Right hindlimb (tissue), 1 donor: ENCODE data around the gene GCGR.

Source experiments
- DNase-seq: peaks from one replicate; pipeline ENCODE4 v3.0.0-alpha.2; 2018

GCGR gene

DNA sequence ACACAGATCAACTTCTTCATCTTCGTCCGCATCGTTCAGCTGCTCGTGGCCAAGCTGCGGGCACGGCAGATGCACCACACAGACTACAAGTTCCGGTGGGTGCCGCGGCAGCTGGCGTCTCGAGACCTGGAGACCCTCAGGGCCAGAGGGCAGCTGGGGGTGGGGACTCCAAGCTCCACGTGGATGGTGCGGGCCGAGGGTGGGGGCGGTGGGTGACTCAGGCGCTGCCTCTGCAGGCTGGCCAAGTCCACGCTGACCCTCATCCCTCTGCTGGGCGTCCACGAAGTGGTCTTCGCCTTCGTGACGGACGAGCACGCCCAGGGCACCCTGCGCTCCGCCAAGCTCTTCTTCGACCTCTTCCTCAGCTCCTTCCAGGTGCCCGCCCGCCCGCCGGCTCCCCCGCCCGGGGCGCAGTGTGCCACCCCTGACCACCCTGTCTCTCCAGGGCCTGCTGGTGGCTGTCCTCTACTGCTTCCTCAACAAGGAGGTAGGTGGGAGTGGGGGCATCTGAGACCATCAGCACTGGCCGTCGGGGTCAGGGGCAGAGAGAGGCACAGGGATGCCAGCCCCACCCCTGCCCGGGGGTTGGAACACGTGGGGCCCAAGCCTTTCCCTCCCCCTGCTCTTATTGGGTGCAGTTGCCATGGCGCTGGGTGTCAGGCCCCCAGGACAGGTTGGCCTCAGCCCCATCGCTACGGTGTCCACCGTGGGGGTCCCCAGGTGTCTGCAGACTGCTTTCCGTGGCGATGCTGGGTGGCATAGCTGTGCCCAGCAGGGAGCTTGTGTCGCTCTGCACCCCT is 8.8 kb downstream of the GCGR start:
- DNase-seq, result no peak

DNA sequence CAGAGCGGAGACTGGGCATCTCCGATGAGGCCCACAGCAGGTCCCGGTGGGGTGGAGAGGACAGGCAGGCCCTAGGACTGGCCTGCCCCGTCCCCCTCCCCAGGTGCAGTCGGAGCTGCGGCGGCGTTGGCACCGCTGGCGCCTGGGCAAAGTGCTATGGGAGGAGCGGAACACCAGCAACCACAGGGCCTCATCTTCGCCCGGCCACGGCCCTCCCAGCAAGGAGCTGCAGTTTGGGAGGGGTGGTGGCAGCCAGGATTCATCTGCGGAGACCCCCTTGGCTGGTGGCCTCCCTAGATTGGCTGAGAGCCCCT is 9.4 kb downstream of the GCGR start:
- DNase-seq, result no peak

GRCh38 chr17:81813861-81814683 is 10.1 kb downstream of the GCGR start:
- no peak for DNase-seq

DNA sequence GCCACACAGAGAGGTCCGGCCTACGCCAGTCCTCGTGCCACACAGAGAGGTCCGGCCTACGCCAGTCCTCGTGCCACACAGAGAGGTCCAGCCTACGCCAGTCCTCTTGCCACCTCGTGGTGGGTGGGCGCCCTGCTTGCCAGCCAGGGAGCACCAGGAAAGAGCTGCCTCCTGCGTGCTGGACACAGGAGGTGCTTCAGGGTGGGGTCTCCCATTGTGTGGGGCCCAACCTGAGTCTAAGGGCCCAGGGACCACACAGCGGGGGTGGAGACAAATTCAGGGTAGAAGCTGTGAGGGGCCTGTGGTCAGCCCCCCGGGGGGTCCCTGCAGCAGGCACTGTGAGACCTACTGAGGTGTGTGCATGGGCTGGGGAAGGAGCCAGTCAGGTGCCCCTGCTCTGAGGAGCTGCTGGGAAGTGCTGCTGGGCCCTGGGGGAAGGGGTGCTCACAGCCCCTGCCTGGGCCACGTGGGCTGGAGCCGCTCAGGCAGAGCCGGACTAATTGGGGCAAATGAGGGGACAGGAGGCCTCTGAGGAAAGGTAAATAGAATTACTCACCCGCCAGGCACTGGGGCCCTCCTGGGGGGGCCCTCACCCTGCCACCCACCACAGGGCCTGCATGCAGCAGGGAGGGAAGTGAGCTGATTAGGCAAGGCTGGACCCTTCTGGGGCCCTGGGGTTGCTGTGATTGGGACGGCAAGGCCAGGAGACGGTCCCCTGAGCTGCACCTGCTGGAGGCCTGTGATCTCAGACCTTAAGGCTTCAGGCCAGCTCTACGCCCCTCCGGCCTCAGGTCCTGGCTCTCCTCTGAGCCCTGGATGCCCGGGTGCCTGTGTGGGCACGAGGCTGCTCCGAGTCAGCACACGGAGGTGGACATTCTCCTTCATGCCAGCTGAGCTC is 11.0 kb downstream of the GCGR start:
- DNase-seq, result no peak

DNA sequence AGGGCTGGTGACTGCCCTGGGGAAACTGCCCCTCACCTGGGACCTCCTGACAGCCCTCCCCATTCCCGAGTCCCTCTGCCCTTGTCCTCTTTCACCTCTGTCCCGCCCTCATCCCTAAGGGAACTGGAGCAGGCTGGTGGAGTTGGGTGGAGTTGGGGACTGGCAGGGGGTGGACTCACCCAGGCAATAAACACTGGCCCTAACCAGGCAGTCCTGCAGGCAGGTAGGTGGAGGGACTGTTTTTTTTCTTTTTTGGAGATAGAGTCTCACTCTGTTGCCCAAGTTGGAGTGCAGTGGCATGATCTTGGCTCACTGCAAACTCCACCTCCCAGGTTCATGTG is 11.7 kb downstream of the GCGR start:
- no peak for DNase-seq

- DNase-seq, result no peak
Measured at GRCh38 chr17:81817758-81818147, 13.8 kb downstream of the GCGR start.

GRCh38 chr17:81819708-81820107 is 15.8 kb downstream of the GCGR start:
- no peak for DNase-seq

DNA sequence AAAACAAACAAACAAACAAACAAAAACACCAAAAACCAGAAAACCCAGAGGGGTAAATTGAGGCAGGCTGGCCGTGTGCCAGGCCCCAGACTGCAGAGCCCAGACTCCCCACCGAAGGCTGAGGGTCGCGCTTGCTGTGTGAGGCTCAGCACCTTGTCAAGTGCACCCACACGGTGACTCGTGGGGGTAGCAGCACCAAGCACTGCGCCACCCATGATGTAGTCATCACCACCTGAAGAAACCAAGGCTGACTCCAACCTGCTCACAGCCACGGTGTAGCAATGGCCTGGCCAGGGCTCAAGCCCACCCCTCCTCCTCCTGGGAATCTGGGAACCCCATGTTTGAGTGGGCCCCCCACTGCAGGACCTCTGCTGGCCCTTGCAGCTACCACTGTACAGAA is 17.2 kb downstream of the GCGR start:
- DNase-seq, result no peak

DNA sequence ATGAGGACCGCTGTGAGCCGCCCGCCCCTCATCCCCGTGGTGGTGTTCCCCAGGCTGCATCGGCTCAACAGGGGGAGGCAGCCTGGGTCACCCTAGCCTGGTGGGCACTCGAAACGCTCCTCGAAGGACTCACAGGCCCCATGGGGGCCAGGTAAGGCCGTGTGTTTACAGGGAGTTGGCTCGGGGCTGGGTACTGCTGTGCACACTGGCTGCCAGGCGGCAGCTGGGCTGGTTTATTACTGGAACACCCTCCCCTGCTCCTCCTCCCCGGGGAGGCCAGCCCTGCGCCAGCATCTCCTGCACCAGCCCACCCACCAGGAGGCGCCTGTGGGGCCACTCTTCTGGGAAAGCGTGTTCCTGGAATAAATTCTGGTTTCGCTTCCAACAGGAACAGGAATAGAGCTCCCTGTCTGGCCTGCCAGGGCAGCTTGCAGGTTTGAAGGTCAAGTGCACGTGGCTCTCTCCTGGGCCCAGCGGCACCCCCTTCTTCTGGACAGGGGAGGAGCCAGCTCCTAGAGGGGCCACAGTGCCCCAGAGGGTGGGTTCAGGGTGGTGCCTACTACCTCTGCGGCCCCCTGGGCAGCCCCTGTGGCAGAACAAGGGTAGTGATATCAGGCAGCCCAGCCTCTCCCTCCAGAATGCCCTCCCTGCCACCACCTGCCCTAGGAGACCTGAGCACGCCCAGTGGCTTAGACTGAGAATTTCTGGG is 17.8 kb downstream of the GCGR start:
- DNase-seq, result peak; percentile 65

DNA sequence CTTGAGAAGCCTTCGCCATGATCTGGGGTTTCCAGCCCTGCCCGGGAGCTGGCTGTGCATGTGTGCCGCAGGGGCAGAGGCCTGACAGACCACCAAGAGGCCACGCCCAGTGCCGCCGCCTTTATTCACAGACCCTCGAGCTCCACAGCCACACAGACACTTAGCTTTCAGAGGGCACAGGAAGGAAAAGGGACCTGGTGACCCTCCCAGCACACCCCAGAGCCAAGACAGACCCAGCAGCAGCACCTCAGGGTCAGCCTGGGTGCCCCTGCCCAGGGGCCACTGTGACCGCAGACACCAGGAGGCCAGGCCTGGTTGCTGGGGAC is 18.3 kb downstream of the GCGR start:
- no peak for DNase-seq

GRCh38 chr17:81822996-81823819 is 19.3 kb downstream of the GCGR start:
- DNase-seq, result no peak

GRCh38 chr17:81823820-81824550 is 20.0 kb downstream of the GCGR start:
- DNase-seq, result no peak

DNA sequence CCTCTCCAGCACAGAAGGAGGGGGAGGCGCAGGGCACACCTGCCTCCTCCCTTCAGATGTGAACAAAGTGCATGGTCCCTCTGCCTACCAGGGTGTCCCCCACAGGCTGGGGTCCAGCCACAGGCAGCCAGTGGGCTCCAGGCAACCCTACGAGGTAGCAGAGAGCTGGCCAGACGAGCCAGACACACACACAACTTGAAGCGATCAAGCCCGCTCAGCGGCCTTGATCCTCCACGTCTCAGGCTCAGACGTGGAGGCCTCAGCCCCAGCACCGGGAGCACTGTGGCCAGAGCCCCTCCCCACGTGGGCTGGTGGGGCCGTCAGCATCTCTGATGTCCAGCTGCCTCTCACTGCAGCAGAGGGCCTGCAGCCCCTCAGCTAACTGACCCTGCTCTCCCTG is 20.6 kb downstream of the GCGR start:
- DNase-seq, result no peak

DNA sequence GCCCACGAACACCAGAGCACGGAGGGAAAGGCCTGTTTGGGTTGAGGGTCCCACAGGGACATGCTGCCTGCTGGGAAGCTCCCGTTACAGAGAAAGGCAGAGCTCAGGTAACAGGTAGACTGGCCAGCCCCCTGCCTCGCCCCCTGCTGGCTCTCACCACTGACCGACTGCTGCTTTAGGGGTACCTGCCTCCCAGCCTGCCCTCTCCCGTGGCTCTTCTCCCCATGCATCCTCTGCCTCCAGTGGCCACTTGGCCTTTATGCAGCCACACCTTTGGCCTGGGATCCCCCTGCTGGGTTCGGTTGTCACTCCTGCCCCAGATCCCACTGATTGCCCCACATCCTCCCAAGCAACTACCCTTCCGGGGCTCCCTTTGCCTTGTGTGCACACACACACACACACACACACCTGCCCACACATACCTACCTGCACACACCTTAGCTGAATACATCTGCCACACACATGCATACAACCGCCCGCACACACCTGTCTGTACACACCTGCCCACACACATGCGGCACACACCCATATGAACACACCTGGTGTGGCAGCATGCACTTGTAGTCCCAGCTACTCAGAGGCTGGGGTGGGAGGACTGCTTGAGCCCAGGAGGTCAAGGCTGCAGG is 22.0 kb downstream of the GCGR start:
- no peak for DNase-seq

GRCh38 chr17:81828656-81829055 is 24.7 kb downstream of the GCGR start:
- DNase-seq, result no peak

- no peak for DNase-seq
Measured at GRCh38 chr17:81829858-81830257, 25.9 kb downstream of the GCGR start.

DNA sequence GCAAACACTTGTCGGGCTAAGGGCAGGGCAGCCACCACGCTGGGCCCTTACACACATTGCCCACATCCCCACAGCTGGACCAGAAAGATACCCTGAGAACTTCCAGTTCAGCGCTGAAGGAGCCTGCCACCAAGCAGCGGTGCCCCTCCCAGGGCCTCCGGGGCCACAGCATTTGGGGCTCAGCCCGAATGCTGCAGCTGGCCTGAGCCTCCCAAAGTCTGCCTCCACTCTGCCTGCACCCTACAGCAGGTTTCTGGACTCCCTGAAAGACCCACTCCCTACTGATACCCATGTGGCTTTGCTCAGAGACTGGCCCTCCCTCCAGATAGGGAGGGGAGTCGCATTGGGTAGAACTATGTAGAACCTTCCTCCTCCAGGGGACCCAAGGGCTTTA is 27.6 kb downstream of the GCGR start:
- no peak for DNase-seq

DNA sequence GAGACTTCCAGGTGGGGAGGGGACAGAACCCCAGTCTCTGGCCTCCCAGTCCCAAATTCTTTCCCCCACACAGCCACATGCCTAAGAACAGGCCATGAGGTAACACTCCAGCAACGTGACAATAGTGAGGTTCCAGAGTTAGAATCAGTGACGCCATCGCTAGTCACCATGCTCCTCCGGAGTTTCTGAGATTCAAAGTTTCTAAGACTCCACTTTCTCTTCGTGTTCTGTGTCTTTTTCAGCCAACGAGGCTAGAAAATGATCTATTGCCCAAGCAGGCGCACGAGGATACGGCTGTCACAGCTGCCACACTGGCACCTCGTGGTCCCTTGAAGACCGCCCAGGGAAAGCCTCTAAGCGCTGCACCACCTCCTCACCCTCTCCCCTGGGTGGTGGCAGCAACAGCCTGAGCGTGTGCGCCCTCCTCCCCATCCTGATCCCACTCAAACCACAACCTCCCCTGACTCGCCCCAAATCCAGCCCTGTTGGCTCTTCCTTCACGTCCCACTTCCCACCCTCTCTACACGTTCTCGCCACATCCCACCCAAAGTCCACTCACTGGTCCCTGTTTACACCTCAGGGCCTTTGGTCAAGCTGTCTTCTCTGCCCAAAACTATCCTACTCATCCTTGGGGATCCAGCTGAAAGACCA is 28.1 kb downstream of the GCGR start:
- no peak for DNase-seq

- peak; percentile 57 for DNase-seq
Measured at GRCh38 chr17:81832608-81833159, 28.7 kb downstream of the GCGR start.
